Measurements from ENCODE around the gene EVX1. TPM values are rescaled to one million over a fixed set of nuclear protein-coding genes. Genes with fewer than 3 reads are reported as not detected.
A peak's percentile ranks its signal among the peaks of the same experiment; 100 is the strongest.

EVX1 gene
- total and polyA plus RNA-seq, 2 of the 13 experiments (the other 11 are each of a cell fraction or from before 2014, with no cell fraction given) = not detected

- TF ChIP-seq KDM2A (CRISPR knock-in tag; IDR thresholded peaks at IDR 0.05; ENCODE audit: borderline replicate concordance, low read depth) (peak; percentile 43; the same call in 1 of the 2 replicates), ZNF10 (CRISPR knock-in tag; IDR thresholded peaks at IDR 0.05; ENCODE audit: borderline replicate concordance, low read depth) (no peak), KDM5B (CRISPR knock-in tag; IDR thresholded peaks at IDR 0.05; ENCODE audit: borderline replicate concordance) (peak; percentile 52; the same call in 1 of the 2 replicates), ELF3 (CRISPR knock-in tag; IDR thresholded peaks at IDR 0.05) (peak; percentile 78), TBX3 (IDR thresholded peaks at IDR 0.05; ENCODE audit: borderline replicate concordance) (no peak), RAD21 (CRISPR knock-in tag; IDR thresholded peaks at IDR 0.05) (peak; percentile 79), ETV5 (CRISPR knock-in tag; IDR thresholded peaks at IDR 0.05; ENCODE audit: borderline replicate concordance) (peak; percentile 64), ELF1 (CRISPR knock-in tag; IDR thresholded peaks at IDR 0.05) (peak; percentile 80), TBX2 (CRISPR knock-in tag; IDR thresholded peaks at IDR 0.05; ENCODE audit: borderline replicate concordance) (peak; percentile 40; the same call in 1 of the 2 replicates), ZNF143 (CRISPR knock-in tag; IDR thresholded peaks at IDR 0.05) (peak; percentile 41; the same call in 1 of the 2 replicates), ESRRA (CRISPR knock-in tag; IDR thresholded peaks at IDR 0.05; ENCODE audit: low read depth) (no peak), EEA1 (CRISPR knock-in tag; IDR thresholded peaks at IDR 0.05; ENCODE audit: borderline replicate concordance) (0 out of 2 replicates have a peak, but pooled peaks have one; percentile 14), ZNF891 (CRISPR knock-in tag; IDR thresholded peaks at IDR 0.05) (no peak)
- TF ChIP-seq, protein P1, sequence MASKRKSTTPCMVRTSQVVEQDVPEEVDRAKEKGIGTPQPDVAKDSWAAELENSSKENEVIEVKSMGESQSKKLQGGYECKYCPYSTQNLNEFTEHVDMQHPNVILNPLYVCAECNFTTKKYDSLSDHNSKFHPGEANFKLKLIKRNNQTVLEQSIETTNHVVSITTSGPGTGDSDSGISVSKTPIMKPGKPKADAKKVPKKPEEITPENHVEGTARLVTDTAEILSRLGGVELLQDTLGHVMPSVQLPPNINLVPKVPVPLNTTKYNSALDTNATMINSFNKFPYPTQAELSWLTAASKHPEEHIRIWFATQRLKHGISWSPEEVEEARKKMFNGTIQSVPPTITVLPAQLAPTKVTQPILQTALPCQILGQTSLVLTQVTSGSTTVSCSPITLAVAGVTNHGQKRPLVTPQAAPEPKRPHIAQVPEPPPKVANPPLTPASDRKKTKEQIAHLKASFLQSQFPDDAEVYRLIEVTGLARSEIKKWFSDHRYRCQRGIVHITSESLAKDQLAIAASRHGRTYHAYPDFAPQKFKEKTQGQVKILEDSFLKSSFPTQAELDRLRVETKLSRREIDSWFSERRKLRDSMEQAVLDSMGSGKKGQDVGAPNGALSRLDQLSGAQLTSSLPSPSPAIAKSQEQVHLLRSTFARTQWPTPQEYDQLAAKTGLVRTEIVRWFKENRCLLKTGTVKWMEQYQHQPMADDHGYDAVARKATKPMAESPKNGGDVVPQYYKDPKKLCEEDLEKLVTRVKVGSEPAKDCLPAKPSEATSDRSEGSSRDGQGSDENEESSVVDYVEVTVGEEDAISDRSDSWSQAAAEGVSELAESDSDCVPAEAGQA (IDR thresholded peaks at IDR 0.05; ENCODE audit: low read depth) = no peak
- TF ChIP-seq, protein P1 (CRISPR knock-in tag; IDR thresholded peaks at IDR 0.05; ENCODE audit: borderline replicate concordance) = no peak
- TF ChIP-seq, protein P2, sequence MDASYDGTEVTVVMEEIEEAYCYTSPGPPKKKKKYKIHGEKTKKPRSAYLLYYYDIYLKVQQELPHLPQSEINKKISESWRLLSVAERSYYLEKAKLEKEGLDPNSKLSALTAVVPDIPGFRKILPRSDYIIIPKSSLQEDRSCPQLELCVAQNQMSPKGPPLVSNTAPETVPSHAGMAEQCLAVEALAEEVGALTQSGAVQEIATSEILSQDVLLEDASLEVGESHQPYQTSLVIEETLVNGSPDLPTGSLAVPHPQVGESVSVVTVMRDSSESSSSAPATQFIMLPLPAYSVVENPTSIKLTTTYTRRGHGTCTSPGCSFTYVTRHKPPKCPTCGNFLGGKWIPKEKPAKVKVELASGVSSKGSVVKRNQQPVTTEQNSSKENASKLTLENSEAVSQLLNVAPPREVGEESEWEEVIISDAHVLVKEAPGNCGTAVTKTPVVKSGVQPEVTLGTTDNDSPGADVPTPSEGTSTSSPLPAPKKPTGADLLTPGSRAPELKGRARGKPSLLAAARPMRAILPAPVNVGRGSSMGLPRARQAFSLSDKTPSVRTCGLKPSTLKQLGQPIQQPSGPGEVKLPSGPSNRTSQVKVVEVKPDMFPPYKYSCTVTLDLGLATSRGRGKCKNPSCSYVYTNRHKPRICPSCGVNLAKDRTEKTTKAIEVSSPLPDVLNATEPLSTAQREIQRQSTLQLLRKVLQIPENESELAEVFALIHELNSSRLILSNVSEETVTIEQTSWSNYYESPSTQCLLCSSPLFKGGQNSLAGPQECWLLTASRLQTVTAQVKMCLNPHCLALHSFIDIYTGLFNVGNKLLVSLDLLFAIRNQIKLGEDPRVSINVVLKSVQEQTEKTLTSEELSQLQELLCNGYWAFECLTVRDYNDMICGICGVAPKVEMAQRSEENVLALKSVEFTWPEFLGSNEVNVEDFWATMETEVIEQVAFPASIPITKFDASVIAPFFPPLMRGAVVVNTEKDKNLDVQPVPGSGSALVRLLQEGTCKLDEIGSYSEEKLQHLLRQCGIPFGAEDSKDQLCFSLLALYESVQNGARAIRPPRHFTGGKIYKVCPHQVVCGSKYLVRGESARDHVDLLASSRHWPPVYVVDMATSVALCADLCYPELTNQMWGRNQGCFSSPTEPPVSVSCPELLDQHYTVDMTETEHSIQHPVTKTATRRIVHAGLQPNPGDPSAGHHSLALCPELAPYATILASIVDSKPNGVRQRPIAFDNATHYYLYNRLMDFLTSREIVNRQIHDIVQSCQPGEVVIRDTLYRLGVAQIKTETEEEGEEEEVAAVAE (CRISPR knock-in tag; IDR thresholded peaks at IDR 0.05; ENCODE audit: borderline replicate concordance) = no peak
Measured at GRCh38 chr7:27235387-27236311, 7.0 kb upstream of the EVX1 start (continued).
